Measurements from ENCODE around the gene CEBPE.

CEBPE gene

GRCh38 chr14:23085458-23085857 is 33.6 kb downstream of the CEBPE start:
- DNase-seq (ENCODE audit: low read depth in 1 of 2, low spot score in 1 of 2), result no peak

DNA sequence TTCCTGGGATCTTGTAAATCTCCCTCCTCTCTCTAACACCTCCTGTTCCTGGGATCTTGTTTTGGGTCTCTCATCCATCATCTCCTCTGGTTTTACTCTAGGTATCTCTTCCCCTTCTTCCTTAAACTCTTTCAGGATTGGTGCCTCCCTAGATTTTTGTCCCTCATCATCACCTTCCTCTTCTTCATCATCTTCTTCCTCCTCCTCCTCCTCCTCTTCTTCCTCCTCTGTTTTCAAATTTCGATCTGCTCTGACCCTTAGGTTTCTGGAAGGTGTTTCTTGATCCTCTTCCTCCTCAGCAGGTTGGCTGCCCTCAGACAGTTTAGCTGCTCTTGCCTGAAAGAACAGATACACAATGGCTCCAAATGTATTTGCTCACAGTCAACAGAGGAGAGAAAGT is 38.6 kb downstream of the CEBPE start:
- no peak for DNase-seq (ENCODE audit: low read depth in 1 of 2, low spot score in 1 of 2)

DNA sequence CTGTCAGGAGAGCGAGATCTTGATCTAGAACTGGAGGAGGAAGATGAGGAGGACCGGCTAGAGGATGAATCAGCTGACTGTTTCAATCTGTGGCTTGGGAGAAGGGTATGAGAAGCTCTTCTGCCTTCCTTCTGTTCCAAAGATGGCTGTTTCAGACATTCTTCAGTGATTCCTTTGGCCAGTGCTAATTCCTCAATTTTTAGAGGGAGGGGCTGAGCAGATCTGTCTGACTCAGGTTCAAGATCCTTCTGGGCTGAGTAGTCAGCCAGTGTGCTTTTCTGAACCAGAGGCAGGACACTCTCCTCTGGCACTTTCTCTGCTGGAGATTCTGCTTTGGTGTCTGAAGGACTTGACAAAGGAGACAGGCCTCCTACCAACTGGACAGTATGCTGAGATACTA is 39.3 kb downstream of the CEBPE start:
- no peak for DNase-seq (ENCODE audit: low read depth in 1 of 2, low spot score in 1 of 2)

DNA sequence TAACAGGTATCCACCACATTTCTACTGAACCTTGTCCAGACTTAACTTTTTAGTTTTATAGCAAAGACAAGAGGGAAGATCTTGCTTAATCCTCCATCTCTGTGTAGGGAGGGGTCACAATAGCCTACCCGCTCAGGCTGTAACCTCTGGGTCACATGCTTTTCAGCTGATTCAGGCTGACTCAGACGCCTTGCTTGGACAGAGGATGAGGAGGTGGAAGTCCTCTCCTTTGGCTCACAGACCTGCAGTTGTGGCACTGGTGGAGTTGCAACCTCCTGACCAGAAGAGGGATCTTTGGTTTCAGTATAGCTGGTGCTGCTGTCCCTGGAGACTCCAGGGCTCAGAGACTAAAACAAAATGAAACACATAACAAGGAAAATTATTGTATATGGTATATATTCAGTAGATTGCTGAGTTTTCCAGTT is 40.4 kb downstream of the CEBPE start:
- no peak for DNase-seq (ENCODE audit: low read depth in 1 of 2, low spot score in 1 of 2)

DNA sequence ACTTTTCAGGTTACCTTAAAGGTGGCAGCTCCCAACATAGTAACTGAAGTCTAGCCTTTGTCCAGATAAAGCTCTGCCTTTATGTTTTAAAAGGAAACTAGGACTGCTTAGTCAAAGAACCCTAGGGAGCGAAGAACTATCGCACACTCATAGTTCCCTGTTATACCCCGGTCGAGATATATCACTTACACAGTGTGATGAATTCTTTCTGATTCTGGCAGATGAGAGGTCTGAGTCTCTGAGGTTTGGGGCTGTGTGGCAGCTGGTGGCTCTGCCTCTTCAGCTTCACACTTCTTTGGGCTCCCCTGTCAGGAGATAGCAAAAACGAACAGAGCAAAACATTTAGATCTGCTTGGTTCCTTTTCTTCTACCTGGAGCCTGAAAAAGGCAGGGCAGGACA is 41.1 kb downstream of the CEBPE start:
- DNase-seq (ENCODE audit: low read depth in 1 of 2, low spot score in 1 of 2), result no peak

DNA sequence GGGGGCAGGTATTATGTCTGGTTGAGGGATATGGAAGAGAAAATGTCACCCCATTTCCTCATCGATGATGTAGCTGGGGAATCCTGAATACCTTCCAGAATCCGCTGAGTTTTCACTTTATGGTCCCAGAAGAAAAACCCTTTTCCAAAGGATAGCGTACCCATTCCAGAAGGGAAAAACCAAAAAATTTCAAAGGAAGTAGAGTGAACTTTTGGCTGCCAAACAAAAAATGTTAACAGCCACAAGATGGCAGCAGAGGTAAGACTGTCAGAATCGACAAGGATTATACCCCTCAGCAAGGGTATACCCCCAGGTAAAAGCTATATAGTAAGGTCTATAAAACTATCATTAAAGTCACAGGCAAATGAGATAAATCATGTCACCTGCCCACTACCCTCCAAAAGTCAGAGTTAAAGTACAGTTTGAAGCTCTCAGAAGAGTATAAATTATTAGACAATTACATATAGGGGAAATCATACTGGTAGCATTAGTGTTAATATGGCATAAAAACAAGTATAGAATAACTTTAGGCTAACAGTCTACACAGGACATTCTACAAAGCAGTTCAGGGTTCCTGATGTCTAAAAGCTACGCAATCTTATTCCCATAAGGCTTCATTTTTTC is 42.2 kb downstream of the CEBPE start:
- DNase-seq (ENCODE audit: low read depth in 1 of 2, low spot score in 1 of 2), result no peak

DNA sequence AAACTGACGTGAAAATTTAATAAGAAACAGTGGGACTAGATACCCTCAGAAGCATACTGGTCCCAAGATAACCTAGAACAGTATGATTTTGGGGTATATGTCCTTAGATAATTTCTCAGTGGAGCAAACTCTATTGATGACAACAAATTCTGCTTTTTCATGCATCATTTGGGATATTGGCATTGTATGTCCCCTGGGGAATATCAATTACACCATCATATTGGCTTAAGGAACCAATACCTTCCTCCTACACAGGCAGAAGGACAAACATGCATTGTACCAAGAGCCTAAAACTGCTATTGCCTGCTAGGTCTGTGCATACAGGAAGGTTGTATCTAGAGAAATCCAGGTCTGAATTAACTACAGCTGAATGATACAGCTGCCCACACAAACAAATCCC is 44.1 kb downstream of the CEBPE start:
- DNase-seq (ENCODE audit: low read depth in 1 of 2, low spot score in 1 of 2), result no peak

GRCh38 chr14:23071921-23072539 is 47.0 kb downstream of the CEBPE start:
- no peak for DNase-seq (ENCODE audit: low read depth in 1 of 2, low spot score in 1 of 2)

DNA sequence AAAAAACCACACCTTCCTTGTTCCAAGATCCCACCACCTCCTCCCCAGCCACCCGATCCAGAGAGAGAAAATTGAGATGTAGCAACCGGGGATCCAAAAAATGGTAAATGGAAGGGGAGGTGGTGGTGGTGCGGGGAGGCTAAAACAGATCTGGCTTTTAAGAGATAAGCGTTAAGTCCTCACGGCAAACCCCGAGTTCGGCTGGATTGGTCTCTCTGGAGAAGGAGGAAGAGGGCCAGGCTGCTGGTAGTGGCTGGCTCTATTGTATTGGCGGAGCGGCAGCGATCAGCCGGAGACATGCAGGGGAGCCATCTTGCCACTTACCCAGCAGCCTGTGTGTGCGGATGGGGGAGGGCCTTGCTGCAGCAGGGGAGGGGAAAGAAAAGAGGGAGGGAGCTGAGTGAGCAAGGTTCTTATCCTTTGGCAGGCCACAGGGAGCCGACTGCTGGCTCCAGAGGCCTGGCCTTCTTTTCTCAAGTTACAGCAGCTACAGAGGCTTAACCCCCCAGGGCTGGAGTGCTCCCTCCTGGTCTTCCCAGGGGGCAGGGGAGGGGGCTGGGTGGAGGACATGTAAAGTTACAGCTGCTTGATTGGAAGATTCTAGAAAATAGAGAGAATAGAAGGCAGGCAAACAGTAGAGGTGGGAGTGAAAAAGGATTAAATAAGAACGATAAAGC is 47.7 kb downstream of the CEBPE start:
- DNase-seq (ENCODE audit: low read depth in 1 of 2, low spot score in 1 of 2), result peak; percentile 51 to 66

DNA sequence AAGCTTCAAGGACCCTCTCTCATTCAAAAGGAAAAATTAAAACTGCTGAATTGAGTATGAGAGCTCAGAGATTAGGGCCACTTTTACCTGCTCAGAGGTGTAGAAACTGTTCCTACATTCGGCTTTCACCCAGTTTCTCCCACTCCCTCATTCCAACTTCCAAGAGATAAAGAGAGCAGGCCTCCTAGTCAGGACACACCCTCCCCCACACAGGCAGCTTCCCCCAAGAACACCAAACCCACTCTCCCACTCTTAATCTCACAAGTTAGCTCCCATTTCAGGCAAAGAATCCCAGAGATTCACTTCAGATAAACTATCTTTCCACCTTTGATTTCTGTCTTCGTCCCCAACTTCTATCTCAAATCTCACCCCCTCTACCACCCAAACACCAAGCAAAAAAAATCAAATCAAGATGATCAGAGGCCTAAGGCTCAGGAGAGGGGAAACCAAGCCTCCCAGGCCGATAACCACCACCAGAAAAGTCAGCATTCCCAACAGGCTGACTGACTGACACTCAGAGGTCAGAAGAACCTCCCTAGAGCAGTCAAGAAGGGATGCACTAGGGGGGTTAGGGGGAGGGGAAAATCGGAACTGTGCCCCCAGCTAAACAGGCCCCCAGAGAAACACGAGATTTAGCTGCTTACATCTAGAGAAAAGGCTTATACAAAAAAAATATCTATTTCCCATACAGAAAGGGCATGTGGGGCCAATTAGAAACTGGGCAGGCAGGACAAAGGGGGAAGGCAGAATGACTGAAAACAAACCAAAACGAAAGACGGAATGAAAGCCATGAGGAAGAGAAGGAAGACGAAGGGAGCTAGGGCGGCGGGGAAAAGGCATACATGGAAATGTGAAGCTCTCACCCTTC is 48.6 kb downstream of the CEBPE start:
- DNase-seq (ENCODE audit: low read depth in 1 of 2, low spot score in 1 of 2), result no peak

DNA sequence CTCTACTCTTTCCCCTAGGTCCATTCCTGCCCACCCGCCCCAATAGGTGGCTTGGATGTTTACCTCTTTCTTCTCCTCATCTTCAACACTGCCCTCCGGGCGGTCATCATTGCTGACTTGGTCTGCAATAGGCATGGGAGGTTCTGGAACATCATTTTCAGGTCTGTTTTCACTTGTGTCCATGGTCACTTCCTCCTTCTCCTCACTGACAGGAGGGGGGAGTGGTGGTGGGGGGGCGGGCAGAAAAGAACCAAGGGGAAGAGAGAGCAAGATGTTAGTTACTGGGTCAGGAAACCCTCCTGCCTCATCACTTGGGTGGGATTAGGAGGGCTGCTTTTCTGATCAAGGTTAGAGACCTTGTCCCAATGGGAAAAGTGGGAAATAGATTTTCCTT is 49.6 kb downstream of the CEBPE start:
- DNase-seq (ENCODE audit: low read depth in 1 of 2, low spot score in 1 of 2), result no peak

GRCh38 chr14:23068789-23069412 is 50.2 kb downstream of the CEBPE start:
- DNase-seq (ENCODE audit: low read depth in 1 of 2, low spot score in 1 of 2), result peak; percentile 30 to 42

- no peak for DNase-seq (ENCODE audit: low read depth in 1 of 2, low spot score in 1 of 2)
Observed at GRCh38 chr14:23067847-23068788, 50.9 kb downstream of the CEBPE start.
